Measurements from ENCODE around the gene ABHD17C.

Gene ABHD17C

GRCh38 chr15:80727596-80727995 is 32.5 kb downstream of the ABHD17C start:
- no peak for DNase-seq (ENCODE audit: low spot score)
- H3K27ac ChIP-seq: no peak overlapping the region

GRCh38 chr15:80730387-80730786 is 35.3 kb downstream of the ABHD17C start:
- no peak for TF ChIP-seq CTCF (IDR thresholded peaks at IDR 0.05)
- no peak overlapping the region for H3K4me3 ChIP-seq
- no peak for DNase-seq (ENCODE audit: low spot score)
- no peak overlapping the region for H3K27ac ChIP-seq

More at GRCh38 chr15:80727596-80727995, 32.5 kb downstream of the ABHD17C start:
- H3K4me3 ChIP-seq: no peak overlapping the region
- no peak for TF ChIP-seq CTCF (IDR thresholded peaks at IDR 0.05)

GRCh38 chr15:80730926-80731325 is 35.8 kb downstream of the ABHD17C start:
- no peak for DNase-seq (ENCODE audit: low spot score)
- no peak for TF ChIP-seq CTCF (IDR thresholded peaks at IDR 0.05)
- no peak overlapping the region for H3K4me3 ChIP-seq
- H3K27ac ChIP-seq: no peak overlapping the region

GRCh38 chr15:80732167-80732566 is 37.1 kb downstream of the ABHD17C start:
- DNase-seq (ENCODE audit: low spot score): no peak

GRCh38 chr15:80732818-80733217 is 37.7 kb downstream of the ABHD17C start:
- H3K27ac ChIP-seq: no peak overlapping the region
- no peak overlapping the region for H3K4me3 ChIP-seq
- TF ChIP-seq CTCF (IDR thresholded peaks at IDR 0.05): no peak
- no peak for DNase-seq (ENCODE audit: low spot score)

More at GRCh38 chr15:80732167-80732566, 37.1 kb downstream of the ABHD17C start:
- no peak for TF ChIP-seq CTCF (IDR thresholded peaks at IDR 0.05)
- Histone ChIP-seq H3K27ac (no peak overlapping the region), H3K4me3 (no peak overlapping the region)

GRCh38 chr15:80733460-80733859 is 38.4 kb downstream of the ABHD17C start:
- DNase-seq (ENCODE audit: low spot score): no peak
- no peak for TF ChIP-seq CTCF (IDR thresholded peaks at IDR 0.05)
- Histone ChIP-seq H3K27ac (no peak overlapping the region), H3K4me3 (no peak overlapping the region)

GRCh38 chr15:80735344-80735743 is 40.2 kb downstream of the ABHD17C start:
- no peak for DNase-seq (ENCODE audit: low spot score)
- no peak overlapping the region for H3K4me3 ChIP-seq
- no peak for TF ChIP-seq CTCF (IDR thresholded peaks at IDR 0.05)
- H3K27ac ChIP-seq: no peak overlapping the region
